SK-N-SH (cell line): ENCODE data around the gene SLC39A3. TPM values are rescaled to one million over a fixed set of nuclear protein-coding genes. Genes with fewer than 3 reads are reported as not detected.
A peak's percentile ranks its signal among the peaks of the same experiment; 100 is the strongest.

Experiments used
- CTCF ChIA-PET: fragments of 300-600, 350-600 bp; formaldehyde crosslinking; extraction: SDS; loops from one replicate; lab custom pipeline; 2021; lab: Yijun Ruan, JAX
- POLR2A ChIA-PET: fragments of 350-600 bp; sonication (Branson Sonifier 250); formaldehyde crosslinking; extraction: SDS; loops from one replicate; lab custom pipeline; 2020; ENCODE audit warnings: antibody characterized with exemption, inconsistent platforms; lab: Yijun Ruan, JAX
- DNase-seq: peaks from one replicate; pipeline ENCODE4 v3.0.0; 2012
- H2AFZ ChIP-seq: fragments of 200-600 bp; sonication (generic); 2 replicates; pipeline ENCODE4 v1.8.1; 2016; ENCODE audit warnings: antibody characterized with exemption, mild to moderate bottlenecking, low read depth
- H3F3A ChIP-seq: fragments of 200-600 bp; sonication (generic); replicated peaks from 2 replicates; pipeline ENCODE3; 2016; ENCODE audit warnings: antibody characterized with exemption, mild to moderate bottlenecking; ENCODE audit not compliant: insufficient read depth
- H3K27ac ChIP-seq, 2 experiments: fragments of 200-500 bp in 1 of 2; fragments of 200-600 bp in 1 of 2; sonication (Bioruptor generic) in 1 of 2; sonication (generic), shearing (Covaris generic) in 1 of 2; 2 replicates each; pipeline versions ENCODE4 v1.5.1 to v1.6.1; 2014 to 2016; ENCODE audit warnings: low read depth in 2 of 2, inconsistent platforms in 1 of 2, low read length in 1 of 2, mild to moderate bottlenecking in 1 of 2, mixed read lengths in 1 of 2
- H3K27me3 ChIP-seq: fragments of 200-600 bp; sonication (generic), shearing (Covaris generic); 2 replicates; pipeline ENCODE4 v1.6.1; 2016; ENCODE audit warnings: mixed run types; ENCODE audit not compliant: insufficient read depth
- H3K36me3 ChIP-seq, 2 experiments: fragments of 200-500 bp in 1 of 2; fragments of 200-600 bp in 1 of 2; sonication (Bioruptor generic) in 1 of 2; sonication (generic) in 1 of 2; replicated peaks in 1 of 2; 2 replicates each; pipeline versions ENCODE3 to v1.5.1; 2014 to 2016; ENCODE audit warnings: low read length in 1 of 2, mild to moderate bottlenecking in 1 of 2; ENCODE audit not compliant: insufficient read depth in 2 of 2, control insufficient read depth in 1 of 2
- H3K4me1 ChIP-seq, 2 experiments: fragments of 200-500 bp in 1 of 2; fragments of 200-600 bp in 1 of 2; sonication (Bioruptor generic) in 1 of 2; sonication (generic), shearing (Covaris generic) in 1 of 2; 2 replicates each; pipeline versions ENCODE4 v1.5.1 to v1.6.1; 2014 to 2016; ENCODE audit warnings: low read depth in 1 of 2, low read length in 1 of 2, mixed run types in 1 of 2; ENCODE audit not compliant: insufficient read depth in 2 of 2, control insufficient read depth in 1 of 2
- H3K4me2 ChIP-seq: fragments of 200-600 bp; sonication (generic), shearing (Covaris generic); 2 replicates; pipeline ENCODE4 v1.6.1; 2017; ENCODE audit warnings: mixed run types
- H3K4me3 ChIP-seq, 2 experiments: fragments of 200-500 bp in 1 of 2; fragments of 200-600 bp in 1 of 2; sonication (Bioruptor generic) in 1 of 2; sonication (generic), shearing (Covaris generic) in 1 of 2; 2 replicates each; pipeline versions ENCODE4 v1.5.1 to v1.8.1; 2014 to 2016; ENCODE audit warnings: low read depth in 2 of 2, inconsistent platforms in 1 of 2, low read length in 1 of 2, mild to moderate bottlenecking in 1 of 2, mixed read lengths in 1 of 2, moderate library complexity in 1 of 2
- H3K79me2 ChIP-seq: fragments of 200-600 bp; sonication (generic); 2 replicates; pipeline ENCODE4 v1.8.1; 2017; ENCODE audit warnings: mild to moderate bottlenecking; ENCODE audit not compliant: insufficient read depth
- H3K9ac ChIP-seq: fragments of 200-600 bp; sonication (generic); 2 replicates; pipeline ENCODE4 v1.6.1; 2017; ENCODE audit warnings: mixed run types
- H3K9me2 ChIP-seq: fragments of 200-600 bp; sonication (generic); 2 replicates; pipeline ENCODE4 v1.6.1; 2017; ENCODE audit warnings: mixed run types
- H3K9me3 ChIP-seq: fragments of 200-600 bp; sonication (generic); 2 replicates; pipeline ENCODE4 v1.6.1; 2017; ENCODE audit warnings: mixed run types, mild to moderate bottlenecking, moderate library complexity
- H4K20me1 ChIP-seq: fragments of 200-600 bp; sonication (generic); 2 replicates; pipeline ENCODE4 v1.6.1; 2017; ENCODE audit warnings: mild to moderate bottlenecking, mixed run types; ENCODE audit not compliant: insufficient read depth
- CHD2 ChIP-seq: fragments of 150-350 bp; IDR thresholded peaks from 2 replicates; pipeline ENCODE4 v1.6.1; 2018; ENCODE audit warnings: low read length; ENCODE audit not compliant: partially characterized antibody
- CTCF ChIP-seq: fragments of 200-600 bp; sonication (generic); IDR thresholded peaks from 2 replicates; pipeline ENCODE4 v1.6.1; 2017; ENCODE audit warnings: antibody characterized with exemption, mild to moderate bottlenecking, moderate library complexity
- EP300 ChIP-seq, 2 experiments: IDR thresholded peaks; 2 replicates each; pipeline versions ENCODE4 v1.4.0 to v1.6.1; 2012; ENCODE audit warnings: borderline replicate concordance in 1 of 2, low read depth in 1 of 2, low read length in 1 of 2
- FOSL2 ChIP-seq: IDR thresholded peaks from 2 replicates; pipeline ENCODE4 v1.4.0; 2012; ENCODE audit warnings: low read depth, mild to moderate bottlenecking, moderate library complexity, borderline replicate concordance
- GABPA ChIP-seq: IDR thresholded peaks from 2 replicates; pipeline ENCODE4 v1.4.0; 2012; ENCODE audit warnings: low read depth, mild to moderate bottlenecking
- IRF3 ChIP-seq: fragments of 150-350 bp; IDR thresholded peaks from 2 replicates; pipeline ENCODE4 v1.6.1; 2016; ENCODE audit warnings: mild to moderate bottlenecking, low read depth, low read length
- MAX ChIP-seq: IDR thresholded peaks from 2 replicates; pipeline ENCODE4 v1.4.0; 2012; ENCODE audit warnings: low read depth
- MEF2A ChIP-seq: IDR thresholded peaks from 2 replicates; pipeline ENCODE4 v1.4.0; 2012; ENCODE audit warnings: low read depth, borderline replicate concordance
- NFIC ChIP-seq: IDR thresholded peaks from 2 replicates; pipeline ENCODE4 v1.4.0; 2012; ENCODE audit warnings: borderline replicate concordance
- REST ChIP-seq: IDR thresholded peaks from 2 replicates; pipeline ENCODE4 v1.6.1; 2012; ENCODE audit warnings: mild to moderate bottlenecking, low read depth, low read length, moderate library complexity
- RXRA ChIP-seq: IDR thresholded peaks from 2 replicates; pipeline ENCODE4 v1.4.0; 2012; ENCODE audit warnings: low read depth, mild to moderate bottlenecking, borderline replicate concordance
- USF1 ChIP-seq: IDR thresholded peaks from 2 replicates; pipeline ENCODE4 v1.4.0; 2012; ENCODE audit warnings: low read depth, borderline replicate concordance
- WGBS: methylation state at CpG from one replicate; pipeline ENCODE4 v1.1.6; 2017; ENCODE audit warnings: low lambda C conversion rate; 5-methylcytosine and 5-hydroxymethylcytosine counted together
- polyA plus RNA-seq, 3 experiments: library from polyadenylated mRNA; depleted of rRNA; stranded (reverse); fragments of >200 nt; gene quantifications; 2 replicates each; pipeline ENCODE4 v1.2.3, GENCODE V29; 2012
- TF ChIP-seq, protein P1 (sequence below): fragments of 150-350 bp; IDR thresholded peaks from 2 replicates; pipeline ENCODE4 v1.6.1; 2017; ENCODE audit warnings: antibody characterized with exemption, low read length, low read depth, borderline replicate concordance
- TF ChIP-seq, protein P2 (sequence below): IDR thresholded peaks from 2 replicates; pipeline ENCODE4; 2012

Gene SLC39A3
- polyA plus RNA-seq, 1 of the 3 experiments (the other 2 are of a cell fraction), result 45.2 TPM

DNA sequence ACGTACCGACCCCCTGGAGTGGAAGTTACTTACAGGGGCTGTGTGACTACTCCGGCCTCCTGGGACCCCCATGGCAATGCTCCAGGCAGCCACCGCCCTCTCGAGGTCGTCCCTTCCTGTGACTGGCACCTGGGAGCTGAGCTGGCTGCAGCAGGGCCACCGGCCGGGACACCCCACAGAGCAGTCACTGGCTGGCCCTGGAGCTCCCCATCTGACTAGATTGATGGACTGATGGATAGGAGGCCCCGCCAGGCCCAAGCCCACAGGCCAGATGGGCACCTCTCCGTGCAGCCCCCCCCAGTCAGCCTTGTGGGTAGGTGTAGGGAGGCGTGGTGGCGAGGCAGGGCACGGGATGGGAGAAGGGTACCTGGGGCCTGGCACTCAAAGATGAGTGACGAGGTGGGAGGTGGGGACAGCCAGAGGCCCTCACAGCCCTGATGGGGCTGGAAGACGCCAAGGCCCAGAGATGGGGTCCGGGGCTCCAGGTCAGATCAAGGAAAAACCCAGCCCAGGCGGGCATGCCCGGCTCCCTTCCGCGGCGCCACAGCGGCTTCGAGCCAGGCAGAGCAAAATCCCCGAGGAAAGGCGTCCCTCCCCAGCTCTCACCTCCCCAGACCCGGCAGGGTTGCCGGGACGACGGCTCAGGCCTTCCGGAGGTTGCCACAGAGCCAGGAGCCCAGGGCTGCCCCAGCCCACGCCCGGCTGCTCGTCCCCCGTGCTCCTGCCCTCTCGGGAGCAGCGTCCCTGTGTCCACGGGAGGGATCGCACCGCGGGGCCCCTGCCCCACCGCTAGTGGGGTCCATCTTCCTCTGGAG is 8.4 kb downstream of the SLC39A3 start:
- no peak overlapping the region for H3K27ac ChIP-seq
- DNase-seq, result peak; percentile 34
- H3F3A ChIP-seq, result no peaks in the 10 kb centered on the region
- H3K9me3 ChIP-seq, result no peaks in the 10 kb centered on the region
- H3K27me3 ChIP-seq, result no peaks in the 10 kb centered on the region
- peaks cover 3% of the 10 kb centered on the region; the same call in 1 of the 2 replicates for H3K79me2 ChIP-seq
- peaks cover 2 to 23% of the 10 kb centered on the region in 2 experiments for H3K36me3 ChIP-seq
- H3K4me1 ChIP-seq, result peaks cover 0 to 11% of the 10 kb centered on the region in 2 experiments; a peak in 1 of 4 replicates
- H4K20me1 ChIP-seq, result no peaks in the 10 kb centered on the region
- no peak overlapping the region for H3K9ac ChIP-seq
- TF ChIP-seq CHD2 (no peak), EP300 (IDR thresholded peaks at IDR 0.05; ENCODE audit: borderline replicate concordance in 1 of 2, low read depth in 1 of 2, low read length in 1 of 2) (no peak), GABPA (no peak), RXRA (no peak), NFIC (no peak), REST (no peak), IRF3 (no peak), FOSL2 (no peak), MEF2A (no peak), CTCF (no peak), MAX (no peak), USF1 (no peak)
- TF ChIP-seq, protein P1, sequence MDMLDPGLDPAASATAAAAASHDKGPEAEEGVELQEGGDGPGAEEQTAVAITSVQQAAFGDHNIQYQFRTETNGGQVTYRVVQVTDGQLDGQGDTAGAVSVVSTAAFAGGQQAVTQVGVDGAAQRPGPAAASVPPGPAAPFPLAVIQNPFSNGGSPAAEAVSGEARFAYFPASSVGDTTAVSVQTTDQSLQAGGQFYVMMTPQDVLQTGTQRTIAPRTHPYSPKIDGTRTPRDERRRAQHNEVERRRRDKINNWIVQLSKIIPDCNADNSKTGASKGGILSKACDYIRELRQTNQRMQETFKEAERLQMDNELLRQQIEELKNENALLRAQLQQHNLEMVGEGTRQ, result no peak
- TF ChIP-seq, protein P2, sequence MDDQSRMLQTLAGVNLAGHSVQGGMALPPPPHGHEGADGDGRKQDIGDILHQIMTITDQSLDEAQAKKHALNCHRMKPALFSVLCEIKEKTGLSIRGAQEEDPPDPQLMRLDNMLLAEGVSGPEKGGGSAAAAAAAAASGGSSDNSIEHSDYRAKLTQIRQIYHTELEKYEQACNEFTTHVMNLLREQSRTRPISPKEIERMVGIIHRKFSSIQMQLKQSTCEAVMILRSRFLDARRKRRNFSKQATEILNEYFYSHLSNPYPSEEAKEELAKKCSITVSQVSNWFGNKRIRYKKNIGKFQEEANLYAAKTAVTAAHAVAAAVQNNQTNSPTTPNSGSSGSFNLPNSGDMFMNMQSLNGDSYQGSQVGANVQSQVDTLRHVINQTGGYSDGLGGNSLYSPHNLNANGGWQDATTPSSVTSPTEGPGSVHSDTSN, result no peak
- POLR2A ChIA-PET, result no interaction called here
- no peaks in the 10 kb centered on the region for H3K9me2 ChIP-seq
- no peak overlapping the region for H2AFZ ChIP-seq
- H3K4me2 ChIP-seq, result no peak overlapping the region
- H3K4me3 ChIP-seq, result no peak overlapping the region
- CTCF ChIA-PET, result interaction anchor here (0.7 to 2.4 kb wide), 3 partner anchors 9 to 120 kb away, joined by 3 to 8 read pairs (median 3); no protein-coding TSS in a partner anchor
- 82% methylated on average over 8 of the region's 41 CpGs for WGBS
